GM19468 (cell line): ENCODE data around the gene ZNF497.
"Not testable (repeated sequence)": the region's sequence is repeated elsewhere in the genome, so short reads cannot be mapped to it uniquely, and the experiment has no call there.

Experiments
- ATAC-seq: cut with Tn5 transposase; IDR thresholded peaks from one replicate; pipeline ENCODE4 v1.9.1; 2021; ENCODE audit warnings: mild to moderate bottlenecking, moderate library complexity, moderate number of reproducible peaks; ENCODE audit not compliant: unreplicated experiment; ENCODE audit errors: extremely low read depth

The ZNF497 gene

GRCh38 chr19:58319241-58319640 lies 43.3 kb downstream of the ZNF497 start:
- ATAC-seq, result no peak

GRCh38 chr19:58318297-58318696 lies 44.3 kb downstream of the ZNF497 start:
- ATAC-seq, result no peak

- ATAC-seq, result no peak
Measured at GRCh38 chr19:58317476-58318072, 45.0 kb downstream of the ZNF497 start.

GRCh38 chr19:58315580-58315979 lies 47.0 kb downstream of the ZNF497 start:
- ATAC-seq, result no peak

GRCh38 chr19:58311345-58311865 lies 51.1 kb downstream of the ZNF497 start:
- no peak for ATAC-seq

GRCh38 chr19:58310685-58311084 lies 51.9 kb downstream of the ZNF497 start:
- ATAC-seq, result not testable (repeated sequence)

- no peak for ATAC-seq
Measured at GRCh38 chr19:58307736-58308135, 54.8 kb downstream of the ZNF497 start.

- ATAC-seq, result no peak
Measured at GRCh38 chr19:58305932-58306323, 56.6 kb downstream of the ZNF497 start.

- ATAC-seq, result peak; percentile 91
Measured at GRCh38 chr19:58305065-58305931, 57.3 kb downstream of the ZNF497 start, which contains the start of gene ERVK3-1. Gene ERVK3-1 (plus strand): TSS chr19:58305377. CDS start chr19:58312169, 6,792 bp downstream.

- no peak for ATAC-seq
Measured at GRCh38 chr19:58304748-58305064, 57.8 kb downstream of the ZNF497 start.
